Fibroblast of lung (primary cell): ENCODE measurements around the gene AKAP8.
"Not testable (repeated sequence)": the region's sequence is repeated elsewhere in the genome, so short reads cannot be mapped to it uniquely, and the experiment has no call there.

Source experiments
- EZH2 ChIP-seq: IDR thresholded peaks from 2 replicates; pipeline ENCODE4 v1.5.1; 2012; ENCODE audit warnings: low read length, control low read depth, mild to moderate bottlenecking; ENCODE audit errors: missing control alignments
- TF ChIP-seq, protein P1 (sequence below), 2 donors: IDR thresholded peaks in 1 of 2; conservative IDR thresholded peaks in 1 of 2; 1 replicate in 1 of 2; 2 replicates in 1 of 2; pipeline ENCODE4 v1.5.1; 2011 to 2012; ENCODE audit warnings: low read length in 2 of 2, control low read depth in 1 of 2, inconsistent platforms in 1 of 2, low read depth in 1 of 2, mild to moderate bottlenecking in 1 of 2

DNA sequence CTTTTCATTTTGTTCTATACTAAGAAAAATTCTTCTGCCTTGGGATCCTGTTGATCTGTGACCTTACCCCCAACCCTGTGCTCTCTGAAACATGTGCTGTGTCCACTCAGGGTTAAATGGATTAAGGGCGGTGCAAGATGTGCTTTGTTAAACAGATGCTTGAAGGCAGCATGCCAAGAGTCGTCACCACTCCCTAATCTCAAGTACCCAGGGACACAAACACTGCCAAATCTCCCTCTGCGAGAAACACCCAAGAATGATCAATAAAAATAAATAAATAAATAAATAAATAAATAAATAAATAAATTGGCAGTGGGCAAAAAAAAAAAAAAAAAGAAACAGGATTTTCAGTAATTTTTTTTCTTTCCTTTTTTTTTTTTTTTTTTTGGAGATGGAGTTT is 15.8 kb downstream of the AKAP8 start:
- TF ChIP-seq, protein P1, sequence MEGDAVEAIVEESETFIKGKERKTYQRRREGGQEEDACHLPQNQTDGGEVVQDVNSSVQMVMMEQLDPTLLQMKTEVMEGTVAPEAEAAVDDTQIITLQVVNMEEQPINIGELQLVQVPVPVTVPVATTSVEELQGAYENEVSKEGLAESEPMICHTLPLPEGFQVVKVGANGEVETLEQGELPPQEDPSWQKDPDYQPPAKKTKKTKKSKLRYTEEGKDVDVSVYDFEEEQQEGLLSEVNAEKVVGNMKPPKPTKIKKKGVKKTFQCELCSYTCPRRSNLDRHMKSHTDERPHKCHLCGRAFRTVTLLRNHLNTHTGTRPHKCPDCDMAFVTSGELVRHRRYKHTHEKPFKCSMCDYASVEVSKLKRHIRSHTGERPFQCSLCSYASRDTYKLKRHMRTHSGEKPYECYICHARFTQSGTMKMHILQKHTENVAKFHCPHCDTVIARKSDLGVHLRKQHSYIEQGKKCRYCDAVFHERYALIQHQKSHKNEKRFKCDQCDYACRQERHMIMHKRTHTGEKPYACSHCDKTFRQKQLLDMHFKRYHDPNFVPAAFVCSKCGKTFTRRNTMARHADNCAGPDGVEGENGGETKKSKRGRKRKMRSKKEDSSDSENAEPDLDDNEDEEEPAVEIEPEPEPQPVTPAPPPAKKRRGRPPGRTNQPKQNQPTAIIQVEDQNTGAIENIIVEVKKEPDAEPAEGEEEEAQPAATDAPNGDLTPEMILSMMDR (conservative IDR thresholded peaks at IDR 0.05 in 1 of 2, IDR thresholded peaks at IDR 0.05 in 1 of 2; ENCODE audit: low read depth in 1 of 2, low read length in 2 of 2): not testable (repeated sequence)
- not testable (repeated sequence) for TF ChIP-seq EZH2
